Smooth muscle cell (in vitro differentiated cells): ENCODE data around the gene VEGFA. TPM values are rescaled to one million over a fixed set of nuclear protein-coding genes. Genes with fewer than 3 reads are reported as not detected.

Source experiments
- DNase-seq: peaks from one replicate; lab custom pipeline; 2025; ENCODE audit not compliant: unreplicated experiment; lab: John Stamatoyannopoulos, UW
- H2AFZ ChIP-seq: fragments of 200-600 bp; sonication (generic); 2 replicates; pipeline ENCODE4 v1.6.0; 2016; ENCODE audit warnings: antibody characterized with exemption, low read depth, mild to moderate bottlenecking
- H3F3A ChIP-seq: fragments of 200-600 bp; sonication (generic); 2 replicates; pipeline ENCODE4 v1.6.0; 2017; ENCODE audit warnings: antibody characterized with exemption, low read depth
- H3K27ac ChIP-seq: fragments of 200-600 bp; sonication (generic); 2 replicates; pipeline ENCODE4 v1.5.1; 2016; ENCODE audit warnings: low read depth, mild to moderate bottlenecking
- H3K27me3 ChIP-seq: fragments of 200-600 bp; sonication (generic); 2 replicates; pipeline ENCODE4 v1.6.1; 2016; ENCODE audit warnings: low read depth, mild to moderate bottlenecking
- H3K36me3 ChIP-seq: fragments of 200-600 bp; sonication (generic); 2 replicates; pipeline ENCODE4 v1.5.1; 2016; ENCODE audit warnings: low read depth
- H3K4me1 ChIP-seq: fragments of 200-600 bp; sonication (generic); 2 replicates; pipeline ENCODE4 v1.5.1; 2016; ENCODE audit warnings: low read depth
- H3K4me2 ChIP-seq: fragments of 200-600 bp; sonication (generic); 2 replicates; pipeline ENCODE4 v1.6.0; 2016; ENCODE audit warnings: mild to moderate bottlenecking
- H3K4me3 ChIP-seq: fragments of 200-600 bp; sonication (generic); 2 replicates; pipeline ENCODE4 v1.5.1; 2016; ENCODE audit warnings: mild to moderate bottlenecking
- H3K79me2 ChIP-seq: fragments of 200-600 bp; sonication (generic); 2 replicates; pipeline ENCODE4 v1.6.0; 2016; ENCODE audit warnings: low read depth, mild to moderate bottlenecking
- H3K9ac ChIP-seq: fragments of 200-600 bp; sonication (generic); 2 replicates; pipeline ENCODE4 v1.6.0; 2016; ENCODE audit warnings: low read depth
- H3K9me3 ChIP-seq: fragments of 200-600 bp; sonication (generic); replicated peaks from 2 replicates; pipeline ENCODE4 v1.5.1; 2016; ENCODE audit warnings: low read depth
- H4K20me1 ChIP-seq: fragments of 200-600 bp; sonication (generic); 2 replicates; pipeline ENCODE4 v1.6.0; 2016; ENCODE audit warnings: low read depth
- WGBS: methylation state at CpG from one replicate; pipeline ENCODE4 v1.1.7; 2016; ENCODE audit warnings: low lambda C conversion rate; 5-methylcytosine and 5-hydroxymethylcytosine counted together
- polyA plus RNA-seq: library from polyadenylated mRNA; unstranded; fragments of >200 nt; fragmentation: Nextera tagmentation; extraction: Ambion mirVana; gene quantifications from 2 replicates; pipeline ENCODE4 v1.2.1, GENCODE V29; 2016
- total RNA-seq: library from RNA; depleted of rRNA; stranded (reverse); fragments of >200 nt; gene quantifications from 2 replicates; pipeline ENCODE4 v1.2.3, GENCODE V29; 2014
- TF ChIP-seq, protein P1 (sequence below): fragments of 200-600 bp; sonication (generic); IDR thresholded peaks from 2 replicates; pipeline ENCODE4 v1.5.1; 2017; ENCODE audit warnings: borderline replicate concordance, mild to moderate bottlenecking, antibody characterized with exemption; ENCODE audit not compliant: insufficient read depth, poor library complexity, severe bottlenecking

VEGFA gene
- total and polyA plus RNA-seq, 2 experiments from 2014 or later = 116 to 136 TPM

GRCh38 chr6:43823879-43824702 lies 54.1 kb downstream of the VEGFA start:
- H3K79me2 ChIP-seq = no peaks in the 10 kb centered on the region
- H3K27ac ChIP-seq = no peak overlapping the region
- no peak for DNase-seq
- no peaks in the 10 kb centered on the region for H3K9me3 ChIP-seq
- no peaks in the 10 kb centered on the region for H3F3A ChIP-seq
- no peaks in the 10 kb centered on the region for H3K4me1 ChIP-seq
- TF ChIP-seq, protein P1, sequence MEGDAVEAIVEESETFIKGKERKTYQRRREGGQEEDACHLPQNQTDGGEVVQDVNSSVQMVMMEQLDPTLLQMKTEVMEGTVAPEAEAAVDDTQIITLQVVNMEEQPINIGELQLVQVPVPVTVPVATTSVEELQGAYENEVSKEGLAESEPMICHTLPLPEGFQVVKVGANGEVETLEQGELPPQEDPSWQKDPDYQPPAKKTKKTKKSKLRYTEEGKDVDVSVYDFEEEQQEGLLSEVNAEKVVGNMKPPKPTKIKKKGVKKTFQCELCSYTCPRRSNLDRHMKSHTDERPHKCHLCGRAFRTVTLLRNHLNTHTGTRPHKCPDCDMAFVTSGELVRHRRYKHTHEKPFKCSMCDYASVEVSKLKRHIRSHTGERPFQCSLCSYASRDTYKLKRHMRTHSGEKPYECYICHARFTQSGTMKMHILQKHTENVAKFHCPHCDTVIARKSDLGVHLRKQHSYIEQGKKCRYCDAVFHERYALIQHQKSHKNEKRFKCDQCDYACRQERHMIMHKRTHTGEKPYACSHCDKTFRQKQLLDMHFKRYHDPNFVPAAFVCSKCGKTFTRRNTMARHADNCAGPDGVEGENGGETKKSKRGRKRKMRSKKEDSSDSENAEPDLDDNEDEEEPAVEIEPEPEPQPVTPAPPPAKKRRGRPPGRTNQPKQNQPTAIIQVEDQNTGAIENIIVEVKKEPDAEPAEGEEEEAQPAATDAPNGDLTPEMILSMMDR = no peak
- no peak overlapping the region for H3K9ac ChIP-seq
- no peaks in the 10 kb centered on the region for H3K36me3 ChIP-seq
- WGBS = 83% methylated on average over 11 of the region's 11 CpGs
- no peak overlapping the region for H2AFZ ChIP-seq
- H4K20me1 ChIP-seq = no peaks in the 10 kb centered on the region
- H3K27me3 ChIP-seq = no peaks in the 10 kb centered on the region
- no peak overlapping the region for H3K4me2 ChIP-seq
- no peak overlapping the region for H3K4me3 ChIP-seq

- no peak overlapping the region for H3K4me2 ChIP-seq
Measured at GRCh38 chr6:43824703-43825064, 54.7 kb downstream of the VEGFA start.

GRCh38 chr6:43825187-43826115 lies 55.4 kb downstream of the VEGFA start:
- Histone ChIP-seq H3K9me3 (no peaks in the 10 kb centered on the region), H3K4me2 (no peak overlapping the region), H3K27ac (no peak overlapping the region), H3K27me3 (no peaks in the 10 kb centered on the region), H4K20me1 (no peaks in the 10 kb centered on the region), H2AFZ (no peak overlapping the region), H3K4me3 (no peak overlapping the region), H3K36me3 (no peaks in the 10 kb centered on the region), H3F3A (no peaks in the 10 kb centered on the region), H3K79me2 (no peaks in the 10 kb centered on the region), H3K9ac (no peak overlapping the region), H3K4me1 (no peaks in the 10 kb centered on the region)
- DNase-seq = no peak
- WGBS = 94% methylated on average over 16 of the region's 16 CpGs
- TF ChIP-seq, protein P1 = no peak

More at GRCh38 chr6:43824703-43825064, 54.7 kb downstream of the VEGFA start:
- DNase-seq = no peak
- 87% methylated on average over 2 of the region's 2 CpGs for WGBS
- Histone ChIP-seq H3F3A (no peaks in the 10 kb centered on the region), H3K9me3 (no peaks in the 10 kb centered on the region), H3K4me3 (no peak overlapping the region), H2AFZ (no peak overlapping the region), H3K27ac (no peak overlapping the region), H3K27me3 (no peaks in the 10 kb centered on the region), H3K9ac (no peak overlapping the region), H3K79me2 (no peaks in the 10 kb centered on the region), H4K20me1 (no peaks in the 10 kb centered on the region), H3K36me3 (no peaks in the 10 kb centered on the region), H3K4me1 (no peaks in the 10 kb centered on the region)
- TF ChIP-seq, protein P1 = no peak
